IMR-90 (cell line): ENCODE measurements around the gene DCLK1. TPM values are rescaled to one million over a fixed set of nuclear protein-coding genes. Genes with fewer than 3 reads are reported as not detected.

Source experiments
- ATAC-seq: fragments of 200-7000 bp; cut with Tn5 transposase; 2 replicates; pipeline ENCODE4 v1.9.1; 2020; ENCODE audit warnings: low read depth, mild to moderate bottlenecking, moderate library complexity
- BruUV-seq: library from RNA; stranded (reverse); fragments of 400-500 nt; replicated peaks from 2 replicates; lab custom pipeline; 2021; lab: Mats Ljungman, UMichigan
- CTCF ChIA-PET: fragments of 300-600 bp; formaldehyde crosslinking; extraction: SDS; loops from one replicate; lab custom pipeline; 2021; ENCODE audit warnings: antibody characterized with exemption; lab: Yijun Ruan, JAX
- POLR2A ChIA-PET: fragments of 300-600 bp; sonication (Branson Sonifier 250); formaldehyde crosslinking; loops from one replicate; lab custom pipeline; 2022; ENCODE audit warnings: antibody characterized with exemption; ENCODE audit not compliant: unreplicated experiment; lab: Charles Lee
- DNase-seq: peaks from one replicate; pipeline ENCODE4 v3.0.0; 2013
- H2AFZ ChIP-seq: replicated peaks from 2 replicates; pipeline ENCODE3; 2013; ENCODE audit warnings: low read length, mild to moderate bottlenecking; ENCODE audit not compliant: poor library complexity
- H2AK5ac ChIP-seq: 2 replicates; pipeline ENCODE4 v1.6.1; 2013; ENCODE audit warnings: low read depth, low read length, inconsistent platforms
- H2AK9ac ChIP-seq: replicated peaks from 2 replicates; pipeline ENCODE3; 2013; ENCODE audit warnings: mild to moderate bottlenecking, low read depth, low read length, moderate library complexity; ENCODE audit not compliant: poor library complexity
- H2BK120ac ChIP-seq: 2 replicates; pipeline ENCODE4 v1.6.1; 2013; ENCODE audit warnings: low read depth, low read length, inconsistent platforms
- H2BK15ac ChIP-seq: 3 replicates; pipeline ENCODE4 v1.6.1; 2013; ENCODE audit warnings: low read depth, low read length, inconsistent platforms
- H2BK20ac ChIP-seq: 2 replicates; pipeline ENCODE4 v1.6.1; 2013; ENCODE audit warnings: low read depth, mild to moderate bottlenecking, inconsistent platforms, low read length, moderate library complexity
- H2BK5ac ChIP-seq: 2 replicates; pipeline ENCODE4 v1.6.1; 2013; ENCODE audit warnings: mild to moderate bottlenecking, low read depth, low read length, inconsistent platforms; ENCODE audit not compliant: poor library complexity, severe bottlenecking
- H3K14ac ChIP-seq: replicated peaks from 2 replicates; pipeline ENCODE4 v1.6.1; 2013; ENCODE audit warnings: low read depth, low read length, inconsistent platforms
- H3K18ac ChIP-seq: 2 replicates; pipeline ENCODE4 v1.6.1; 2013; ENCODE audit warnings: low read depth, low read length, control low read depth
- H3K23ac ChIP-seq: 2 replicates; pipeline ENCODE4 v1.6.1; 2013; ENCODE audit warnings: low read depth, low read length, inconsistent platforms
- H3K27ac ChIP-seq: 2 replicates; pipeline ENCODE4 v1.5.1; 2013; ENCODE audit warnings: mild to moderate bottlenecking, control low read depth, low read length; ENCODE audit not compliant: insufficient read depth
- H3K27me3 ChIP-seq: 2 replicates; pipeline ENCODE4 v1.6.1; 2013; ENCODE audit warnings: low read length; ENCODE audit not compliant: control insufficient read depth, insufficient read depth
- H3K36me3 ChIP-seq: 2 replicates; pipeline ENCODE4 v1.6.1; 2013; ENCODE audit warnings: low read length, mixed read lengths; ENCODE audit not compliant: control insufficient read depth, insufficient read depth
- H3K4ac ChIP-seq: 2 replicates; pipeline ENCODE4 v1.6.1; 2013; ENCODE audit warnings: low read depth, low read length, inconsistent platforms
- H3K4me1 ChIP-seq: 2 replicates; pipeline ENCODE4 v1.6.1; 2013; ENCODE audit warnings: low read length, mixed read lengths; ENCODE audit not compliant: control insufficient read depth, insufficient read depth
- H3K4me2 ChIP-seq: 2 replicates; pipeline ENCODE4 v1.6.1; 2013; ENCODE audit warnings: low read depth, mild to moderate bottlenecking, control low read depth, low read length, moderate library complexity
- H3K4me3 ChIP-seq: 2 replicates; pipeline ENCODE4 v1.5.1; 2013; ENCODE audit warnings: low read depth, mild to moderate bottlenecking, control low read depth, low read length, moderate library complexity; ENCODE audit not compliant: insufficient read depth
- H3K56ac ChIP-seq: 2 replicates; pipeline ENCODE4 v1.6.1; 2013; ENCODE audit warnings: low read length, inconsistent platforms; ENCODE audit not compliant: insufficient read depth; ENCODE audit errors: extremely low read depth
- H3K79me1 ChIP-seq, 2 experiments: 2 replicates each; pipeline ENCODE4 v1.6.1; 2013; ENCODE audit warnings: low read length in 2 of 2, inconsistent platforms in 1 of 2, low read depth in 1 of 2
- H3K9ac ChIP-seq: 2 replicates; pipeline ENCODE4 v1.6.1; 2013; ENCODE audit warnings: low read depth, low read length, control low read depth
- H3K9me1 ChIP-seq: 2 replicates; pipeline ENCODE4 v1.6.1; 2013; ENCODE audit warnings: low read length, inconsistent platforms; ENCODE audit not compliant: insufficient read depth
- H3K9me3 ChIP-seq: 2 replicates; pipeline ENCODE4 v1.6.1; 2013; ENCODE audit warnings: low read length; ENCODE audit not compliant: control insufficient read depth, insufficient read depth
- H4K20me1 ChIP-seq: 2 replicates; pipeline ENCODE4 v1.6.1; 2013; ENCODE audit warnings: low read length, inconsistent platforms; ENCODE audit not compliant: insufficient read depth
- H4K5ac ChIP-seq: 2 replicates; pipeline ENCODE4 v1.6.1; 2013; ENCODE audit warnings: mild to moderate bottlenecking, low read depth, low read length, control low read depth
- H4K8ac ChIP-seq, 2 experiments: 2 replicates each; pipeline ENCODE4 v1.6.1; 2013; ENCODE audit warnings: low read depth in 2 of 2, low read length in 2 of 2, control low read depth in 1 of 2, inconsistent platforms in 1 of 2
- H4K91ac ChIP-seq: 2 replicates; pipeline ENCODE4 v1.6.1; 2013; ENCODE audit warnings: low read depth, low read length, inconsistent platforms; ENCODE audit not compliant: insufficient read depth
- BHLHE40 ChIP-seq: fragments of 150-350 bp; IDR thresholded peaks from 2 replicates; pipeline ENCODE4 v1.6.1; 2016; ENCODE audit warnings: mild to moderate bottlenecking, low read depth, low read length
- CEBPB ChIP-seq: IDR thresholded peaks from 2 replicates; pipeline ENCODE4 v1.6.1; 2012; ENCODE audit warnings: low read depth, low read length, improper control_type of control experiment
- FOS ChIP-seq: fragments of 150-350 bp; IDR thresholded peaks from 2 replicates; pipeline ENCODE4 v1.6.1; 2016; ENCODE audit warnings: low read depth, low read length
- MAFK ChIP-seq: IDR thresholded peaks from 2 replicates; pipeline ENCODE4 v1.6.1; 2012; ENCODE audit warnings: low read depth, low read length, improper control_type of control experiment
- MAZ ChIP-seq: IDR thresholded peaks from 2 replicates; pipeline ENCODE4 v1.6.1; 2012; ENCODE audit warnings: low read depth, mild to moderate bottlenecking, low read length, improper control_type of control experiment, moderate library complexity, borderline replicate concordance
- NFE2L2 ChIP-seq: fragments of 150-350 bp; IDR thresholded peaks from 2 replicates; pipeline ENCODE4 v1.6.1; 2016; ENCODE audit warnings: low read depth, mild to moderate bottlenecking, low read length
- POLR2A ChIP-seq: IDR thresholded peaks from 2 replicates; pipeline ENCODE4 v1.6.1; 2012; ENCODE audit warnings: mild to moderate bottlenecking, low read depth, low read length
- RAD21 ChIP-seq: IDR thresholded peaks from 2 replicates; pipeline ENCODE4 v1.6.1; 2012; ENCODE audit warnings: low read length, improper control_type of control experiment
- RCOR1 ChIP-seq: IDR thresholded peaks from 2 replicates; pipeline ENCODE4 v1.6.1; 2012; ENCODE audit warnings: mild to moderate bottlenecking, low read length, improper control_type of control experiment; ENCODE audit not compliant: insufficient replicate concordance
- SMC3 ChIP-seq: fragments of 150-350 bp; IDR thresholded peaks from 2 replicates; pipeline ENCODE4 v1.6.1; 2016; ENCODE audit warnings: low read depth, mild to moderate bottlenecking, antibody characterized with exemption, low read length, moderate library complexity
- WGBS, 2 experiments: methylation state at CpG; one replicate each; pipeline versions ENCODE4 v1.1.5 to v1.1.7; 2013; ENCODE audit warnings: missing lambda C conversion rate in 2 of 2; ENCODE audit not compliant: insufficient read length in 1 of 2; ENCODE audit errors: extremely low coverage in 2 of 2; 5-methylcytosine and 5-hydroxymethylcytosine counted together
- dilution Hi-C: fragments of 300-500 bp; cut with HindIII; formaldehyde crosslinking; loops from one replicate; pipeline ENCODE4 v1.14.3; 2018; ENCODE audit warnings: low sequenced_read_pairs; ENCODE audit not compliant: unreplicated experiment
- in situ Hi-C: fragments of 300-500 bp; cut with MboI; formaldehyde crosslinking; loops from 3 replicates; pipeline ENCODE4 v1.14.3; 2019; ENCODE audit warnings: low sequenced_read_pairs, inconsistent platforms, mixed read lengths
- intact Hi-C: fragments of 100-400 bp; cut with micrococcal nuclease; formaldehyde crosslinking; loops from 2 replicates; pipeline ENCODE4 v1.10.0; 2022
- polyA plus RNA-seq, 3 experiments: library from polyadenylated mRNA; depleted of rRNA; stranded (reverse); fragments of >200 nt; gene quantifications; 2 replicates each; pipeline ENCODE4 v1.2.3, GENCODE V29; 2012; ENCODE audit warnings: low replicate concordance in 1 of 3
- total RNA-seq: library from RNA; depleted of rRNA; stranded (reverse); fragments of >200 nt; gene quantifications from 2 replicates; pipeline ENCODE4 v1.2.3, GENCODE V29; 2012
- TF ChIP-seq, protein P1 (sequence below): conservative IDR thresholded peaks from 2 replicates; pipeline ENCODE4 v1.5.1; 2012; ENCODE audit warnings: mild to moderate bottlenecking, low read depth, low read length, improper control_type of control experiment
- TF ChIP-seq, protein P2 (sequence below): fragments of 150-350 bp; IDR thresholded peaks from 2 replicates; pipeline ENCODE4 v1.6.1; 2016; ENCODE audit warnings: low read depth, mild to moderate bottlenecking, low read length, moderate library complexity, borderline replicate concordance

DCLK1 gene
- total and polyA plus RNA-seq, 2 of the 4 experiments (the other 2 are of a cell fraction) = under 0.01 to 0.02 TPM

DNA sequence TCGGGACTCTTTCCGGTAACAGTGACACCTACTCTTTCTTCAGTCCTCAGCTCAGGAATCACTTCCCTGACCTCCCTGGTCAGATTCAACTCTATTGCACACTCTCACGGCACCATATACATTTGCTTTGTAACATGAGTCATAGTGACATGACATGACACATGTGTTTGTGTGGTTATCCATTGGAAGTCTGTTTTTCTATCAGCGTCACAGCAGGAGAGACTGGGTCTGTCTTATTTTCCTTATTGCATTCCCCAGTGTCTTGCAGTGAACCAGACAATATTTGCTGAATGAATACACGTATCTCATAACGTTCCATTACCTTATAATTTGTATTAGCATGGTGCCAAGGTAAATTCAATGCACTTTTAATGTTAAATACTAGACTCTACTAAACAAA, 102.0 kb downstream of the DCLK1 start:
- H3K4ac ChIP-seq = no peak overlapping the region
- H4K91ac ChIP-seq = no peak overlapping the region
- no peak overlapping the region for H3K18ac ChIP-seq
- BruUV-seq = no TSS peak
- H3K56ac ChIP-seq = no peak overlapping the region
- no peak overlapping the region for H3K4me3 ChIP-seq
- intact Hi-C loops (no loop called here), dilution Hi-C loops (no loop called here), in situ Hi-C loops (no loop called here)
- no peak overlapping the region for H2AFZ ChIP-seq
- no peaks in the 10 kb centered on the region for H3K79me1 ChIP-seq
- no peak for TF ChIP-seq SMC3
- no peak for TF ChIP-seq RCOR1
- TF ChIP-seq POLR2A = no peak
- TF ChIP-seq RAD21 = no peak
- no peak for TF ChIP-seq BHLHE40
- TF ChIP-seq, protein P1, sequence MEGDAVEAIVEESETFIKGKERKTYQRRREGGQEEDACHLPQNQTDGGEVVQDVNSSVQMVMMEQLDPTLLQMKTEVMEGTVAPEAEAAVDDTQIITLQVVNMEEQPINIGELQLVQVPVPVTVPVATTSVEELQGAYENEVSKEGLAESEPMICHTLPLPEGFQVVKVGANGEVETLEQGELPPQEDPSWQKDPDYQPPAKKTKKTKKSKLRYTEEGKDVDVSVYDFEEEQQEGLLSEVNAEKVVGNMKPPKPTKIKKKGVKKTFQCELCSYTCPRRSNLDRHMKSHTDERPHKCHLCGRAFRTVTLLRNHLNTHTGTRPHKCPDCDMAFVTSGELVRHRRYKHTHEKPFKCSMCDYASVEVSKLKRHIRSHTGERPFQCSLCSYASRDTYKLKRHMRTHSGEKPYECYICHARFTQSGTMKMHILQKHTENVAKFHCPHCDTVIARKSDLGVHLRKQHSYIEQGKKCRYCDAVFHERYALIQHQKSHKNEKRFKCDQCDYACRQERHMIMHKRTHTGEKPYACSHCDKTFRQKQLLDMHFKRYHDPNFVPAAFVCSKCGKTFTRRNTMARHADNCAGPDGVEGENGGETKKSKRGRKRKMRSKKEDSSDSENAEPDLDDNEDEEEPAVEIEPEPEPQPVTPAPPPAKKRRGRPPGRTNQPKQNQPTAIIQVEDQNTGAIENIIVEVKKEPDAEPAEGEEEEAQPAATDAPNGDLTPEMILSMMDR = no peak
- no peak for TF ChIP-seq FOS
- no peak for TF ChIP-seq NFE2L2
- TF ChIP-seq MAFK = no peak
- no peak for TF ChIP-seq MAZ
- no peak for TF ChIP-seq CEBPB
- TF ChIP-seq, protein P2, sequence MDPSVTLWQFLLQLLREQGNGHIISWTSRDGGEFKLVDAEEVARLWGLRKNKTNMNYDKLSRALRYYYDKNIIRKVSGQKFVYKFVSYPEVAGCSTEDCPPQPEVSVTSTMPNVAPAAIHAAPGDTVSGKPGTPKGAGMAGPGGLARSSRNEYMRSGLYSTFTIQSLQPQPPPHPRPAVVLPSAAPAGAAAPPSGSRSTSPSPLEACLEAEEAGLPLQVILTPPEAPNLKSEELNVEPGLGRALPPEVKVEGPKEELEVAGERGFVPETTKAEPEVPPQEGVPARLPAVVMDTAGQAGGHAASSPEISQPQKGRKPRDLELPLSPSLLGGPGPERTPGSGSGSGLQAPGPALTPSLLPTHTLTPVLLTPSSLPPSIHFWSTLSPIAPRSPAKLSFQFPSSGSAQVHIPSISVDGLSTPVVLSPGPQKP = no peak
- no peak overlapping the region for H4K8ac ChIP-seq
- no peak overlapping the region for H3K4me2 ChIP-seq
- ChIA-PET POLR2A (no interaction called here), CTCF (no interaction called here)
- DNase-seq (peak; percentile 5), ATAC-seq (no peak)
- H4K20me1 ChIP-seq = no peaks in the 10 kb centered on the region
- no peak overlapping the region for H2BK20ac ChIP-seq
- no peak overlapping the region for H2AK9ac ChIP-seq
- H3K14ac ChIP-seq = no peak overlapping the region
- 80% methylated on average over 1 of the region's 6 CpGs; no CpG with 5 or more reads in 1 of the 2 experiments for WGBS, 2 experiments
- no peak overlapping the region for H2BK5ac ChIP-seq
- H2AK5ac ChIP-seq = no peak overlapping the region
- no peak overlapping the region for H3K9ac ChIP-seq
- H3K36me3 ChIP-seq = no peaks in the 10 kb centered on the region
- no peak overlapping the region for H3K23ac ChIP-seq
- H3K9me3 ChIP-seq = no peaks in the 10 kb centered on the region
- no peaks in the 10 kb centered on the region for H3K9me1 ChIP-seq
- no peak overlapping the region for H2BK15ac ChIP-seq
- no peaks in the 10 kb centered on the region for H3K27me3 ChIP-seq
- H2BK120ac ChIP-seq = no peak overlapping the region
- no peak overlapping the region for H3K27ac ChIP-seq
- H3K4me1 ChIP-seq = no peaks in the 10 kb centered on the region
- H4K5ac ChIP-seq = no peak overlapping the region
